BE2C (cell line): Measurements from ENCODE around the gene CRTC3.

Source experiments
- DNase-seq: peaks from one replicate; pipeline ENCODE4 v3.0.0-alpha.2; 2020
- H3K27me3 ChIP-seq: fragments of 250-450 bp; sonication (Bioruptor Pico); 2 replicates; pipeline ENCODE4 v1.5.1; 2020; ENCODE audit warnings: mild to moderate bottlenecking
- H3K36me3 ChIP-seq: fragments of 250-450 bp; sonication (Bioruptor Pico); 2 replicates; pipeline ENCODE4 v1.5.1; 2020; ENCODE audit warnings: mild to moderate bottlenecking
- H3K4me1 ChIP-seq: fragments of 250-450 bp; sonication (Bioruptor Pico); 2 replicates; pipeline ENCODE4 v1.5.1; 2020
- H3K4me3 ChIP-seq: 2 replicates; pipeline ENCODE4 v1.5.1; 2011; ENCODE audit warnings: low read depth, low read length
- H3K9me3 ChIP-seq: fragments of 250-450 bp; sonication (Bioruptor Pico); 2 replicates; pipeline ENCODE4 v1.5.1; 2020
- CTCF ChIP-seq: IDR thresholded peaks from 2 replicates; pipeline ENCODE4 v1.5.1; 2012; ENCODE audit warnings: mild to moderate bottlenecking, low read depth, low read length

Gene CRTC3

DNA sequence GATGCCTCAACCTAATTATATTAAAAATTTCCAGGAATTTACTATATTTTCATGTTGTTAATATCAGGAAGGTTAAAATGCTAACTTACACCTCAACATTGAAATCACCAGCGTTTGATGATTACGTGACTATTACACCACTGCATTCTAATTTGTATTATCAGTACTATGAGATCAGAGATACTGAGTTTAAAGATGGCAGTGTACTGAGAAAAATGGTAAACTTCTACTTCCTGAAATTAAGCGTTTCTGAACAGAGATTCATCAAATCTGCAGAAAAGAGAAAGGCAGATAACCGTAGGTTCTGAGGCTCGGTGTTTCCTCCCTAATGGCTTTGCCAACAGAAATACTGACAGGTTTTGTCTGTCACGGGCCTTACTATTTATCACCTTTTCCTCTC is 69.9 kb downstream of the CRTC3 start:
- no peaks in the 10 kb centered on the region for H3K36me3 ChIP-seq
- H3K9me3 ChIP-seq: no peaks in the 10 kb centered on the region
- no peaks in the 10 kb centered on the region for H3K27me3 ChIP-seq
- TF ChIP-seq CTCF: no peak
- no peak for DNase-seq
- H3K4me1 ChIP-seq: no peaks in the 10 kb centered on the region; the same call in 1 of the 2 replicates
- H3K4me3 ChIP-seq: no peak overlapping the region

DNA sequence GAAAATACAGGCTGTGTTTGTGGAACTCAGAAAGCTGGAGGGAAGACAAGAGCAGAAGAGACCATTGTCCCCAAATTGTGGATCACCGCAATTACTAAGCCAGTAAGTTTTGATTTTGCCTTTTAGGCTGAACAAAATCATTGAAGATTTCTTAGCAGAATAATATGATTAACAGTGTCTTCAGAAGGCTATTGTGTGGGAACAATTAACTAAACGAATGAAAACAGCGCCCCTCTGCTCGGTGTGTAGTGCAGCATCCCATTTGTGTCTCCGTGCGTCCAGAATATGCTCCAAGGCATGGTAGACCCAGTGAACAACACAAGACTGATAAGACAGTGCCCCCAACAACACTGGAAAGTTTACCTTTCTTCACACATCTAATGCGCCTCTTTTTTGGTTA is 71.2 kb downstream of the CRTC3 start:
- no peaks in the 10 kb centered on the region; the same call in 1 of the 2 replicates for H3K4me1 ChIP-seq
- no peaks in the 10 kb centered on the region for H3K27me3 ChIP-seq
- H3K4me3 ChIP-seq: no peak overlapping the region
- no peak for TF ChIP-seq CTCF
- DNase-seq: no peak
- H3K9me3 ChIP-seq: no peaks in the 10 kb centered on the region
- H3K36me3 ChIP-seq: no peaks in the 10 kb centered on the region

- Histone ChIP-seq H3K27me3 (no peaks in the 10 kb centered on the region), H3K4me3 (no peak overlapping the region), H3K9me3 (no peaks in the 10 kb centered on the region), H3K4me1 (no peaks in the 10 kb centered on the region), H3K36me3 (no peaks in the 10 kb centered on the region; the same call in 1 of the 2 replicates)
- TF ChIP-seq CTCF: peak; percentile 52
- DNase-seq: peak; percentile 36
Measured at GRCh38 chr15:90603893-90604292, 74.2 kb downstream of the CRTC3 start.

DNA sequence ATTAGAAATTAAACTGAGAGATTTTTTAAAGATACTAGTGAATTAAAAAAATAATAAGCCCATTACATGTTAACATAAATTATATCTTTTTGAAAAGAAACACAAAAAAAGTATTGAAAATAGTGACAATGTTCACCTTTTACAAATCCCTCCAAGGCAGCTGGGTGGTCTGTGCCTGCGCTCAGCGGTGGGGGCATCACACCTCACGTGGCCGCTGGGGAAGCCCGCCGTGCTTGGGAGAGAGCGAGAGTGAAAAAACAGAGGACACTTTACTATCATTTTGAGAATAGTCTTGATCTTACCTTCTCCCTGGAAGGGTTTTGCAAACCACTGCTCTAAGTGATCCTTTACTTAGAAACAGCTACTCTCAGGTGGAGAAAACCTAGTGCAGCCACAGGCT is 76.9 kb downstream of the CRTC3 start:
- Histone ChIP-seq H3K4me1 (no peaks in the 10 kb centered on the region), H3K9me3 (no peaks in the 10 kb centered on the region), H3K27me3 (no peaks in the 10 kb centered on the region), H3K4me3 (no peak overlapping the region), H3K36me3 (no peaks in the 10 kb centered on the region; the same call in 1 of the 2 replicates)
- TF ChIP-seq CTCF: no peak
- DNase-seq: no peak

DNA sequence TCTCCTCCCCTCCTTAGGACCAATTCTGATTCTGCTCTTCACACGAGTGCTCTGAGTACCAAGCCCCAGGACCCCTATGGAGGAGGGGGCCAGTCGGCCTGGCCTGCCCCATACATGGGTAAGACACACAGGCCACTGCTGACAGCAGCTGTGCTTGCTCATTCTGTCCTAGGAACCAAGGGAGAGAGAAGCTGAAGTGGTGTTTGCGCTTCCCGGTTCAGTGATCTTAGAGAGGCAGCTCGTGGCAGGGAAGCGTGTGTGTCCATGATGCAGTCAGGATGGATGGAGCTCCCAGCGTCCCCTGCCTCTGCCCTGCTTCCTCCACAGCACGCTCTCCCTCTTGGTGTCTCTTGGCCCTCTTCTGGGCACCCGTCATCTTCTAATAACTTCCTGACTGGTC is 77.6 kb downstream of the CRTC3 start:
- DNase-seq: no peak
- no peak for TF ChIP-seq CTCF
- Histone ChIP-seq H3K27me3 (no peaks in the 10 kb centered on the region), H3K36me3 (no peaks in the 10 kb centered on the region; the same call in 1 of the 2 replicates), H3K9me3 (no peaks in the 10 kb centered on the region), H3K4me3 (no peak overlapping the region), H3K4me1 (no peaks in the 10 kb centered on the region)

DNA sequence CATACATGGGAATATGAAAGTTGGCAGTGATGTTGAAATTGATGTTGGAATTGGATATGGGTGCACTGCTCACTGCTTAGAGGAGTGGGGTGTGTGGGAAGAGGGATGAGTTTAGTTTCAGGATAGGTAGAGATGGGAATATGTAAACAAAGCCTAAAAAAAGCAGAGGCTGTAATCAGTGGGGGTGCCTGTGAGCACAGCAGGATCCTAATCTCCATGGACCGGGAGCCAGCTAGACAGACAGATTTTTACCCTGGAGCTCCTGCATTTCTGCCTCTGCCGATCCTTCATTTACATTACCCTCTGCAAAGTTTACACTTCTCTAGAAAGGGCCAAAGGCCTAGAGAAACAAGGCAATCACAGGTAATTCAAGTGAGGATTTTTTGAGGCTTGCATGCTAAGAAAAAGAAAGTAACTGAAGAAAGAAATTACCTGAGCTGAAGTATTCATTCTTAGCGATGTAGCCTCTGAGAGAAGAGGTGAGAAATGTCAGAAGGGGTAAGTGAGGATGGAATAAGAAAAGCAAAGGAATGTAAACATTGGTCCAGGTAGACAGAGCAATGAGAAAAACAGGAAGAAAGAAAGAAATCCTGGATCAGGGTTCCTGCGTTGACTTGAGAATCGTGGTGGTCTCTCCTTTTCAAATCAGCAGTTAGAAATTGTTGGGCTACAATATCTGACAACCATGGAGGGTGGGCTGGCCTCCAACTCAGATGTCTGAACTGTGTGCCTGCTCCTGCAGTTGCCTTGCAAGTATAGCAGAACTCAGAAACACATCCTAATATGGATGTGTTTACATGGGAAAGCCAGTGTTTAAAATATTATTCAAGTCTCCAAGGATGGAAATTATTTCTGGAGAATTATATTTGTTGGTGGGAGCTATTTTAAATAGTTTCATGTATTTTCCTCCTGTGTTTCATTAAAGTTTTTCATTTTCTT is 79.8 kb downstream of the CRTC3 start:
- no peak for TF ChIP-seq CTCF
- Histone ChIP-seq H3K4me3 (no peak overlapping the region), H3K36me3 (no peaks in the 10 kb centered on the region; the same call in 1 of the 2 replicates), H3K4me1 (no peaks in the 10 kb centered on the region), H3K9me3 (no peaks in the 10 kb centered on the region), H3K27me3 (no peaks in the 10 kb centered on the region)
- no peak for DNase-seq
